ENCODE data around the gene TSPAN12. TPM values are rescaled to one million over a fixed set of nuclear protein-coding genes. Genes with fewer than 3 reads are reported as not detected.

TSPAN12 gene
- polyA plus RNA-seq, 4 donors, result 26.8 to 134 (median 30.1) TPM

- Histone ChIP-seq H3K36me3 (ENCODE audit: control insufficient read depth in 3 of 3, insufficient read depth in 2 of 3, low read depth in 1 of 3, low read length in 3 of 3) (no peaks in the 10 kb centered on the region), H3K4me3 (ENCODE audit: low read depth in 1 of 3, low read length in 3 of 3) (no peak overlapping the region), H3K27ac (ENCODE audit: low read depth in 1 of 3, low read length in 2 of 3) (no peak overlapping the region), H3K27me3 (ENCODE audit: control insufficient read depth in 3 of 3, insufficient read depth in 3 of 3, low read length in 3 of 3) (no peaks in the 10 kb centered on the region), H3K9me3 (ENCODE audit: control insufficient read depth in 2 of 2, insufficient read depth in 1 of 2, low read depth in 1 of 2, low read length in 1 of 2) (no peaks in the 10 kb centered on the region), H3K4me1 (ENCODE audit: control insufficient read depth in 3 of 3, insufficient read depth in 2 of 3, low read depth in 1 of 3, low read length in 2 of 3) (no peaks in the 10 kb centered on the region)
- 49 to 62% (median 50%) methylated on average over 5 of the region's 5 CpGs for WGBS, 3 donors
- DNase-seq (no peak), FAIRE-seq (no peak)
Observed at GRCh38 chr7:120742372-120742771, 115.6 kb downstream of the TSPAN12 start.

GRCh38 chr7:120741371-120742042 lies 116.4 kb downstream of the TSPAN12 start:
- 35 to 56% (median 39%) methylated on average over 7 of the region's 7 CpGs for WGBS, 3 donors
- H3K9me3 ChIP-seq (ENCODE audit: control insufficient read depth in 2 of 2, insufficient read depth in 1 of 2, low read depth in 1 of 2, low read length in 1 of 2), result no peaks in the 10 kb centered on the region
- no peak overlapping the region for H3K27ac ChIP-seq (ENCODE audit: low read depth in 1 of 3, low read length in 2 of 3)
- no peaks in the 10 kb centered on the region for H3K27me3 ChIP-seq (ENCODE audit: control insufficient read depth in 3 of 3, insufficient read depth in 3 of 3, low read length in 3 of 3)
- DNase-seq, result no peak
- no peak for FAIRE-seq
- no peak overlapping the region for H3K4me3 ChIP-seq (ENCODE audit: low read depth in 1 of 3, low read length in 3 of 3)
- no peaks in the 10 kb centered on the region for H3K36me3 ChIP-seq (ENCODE audit: control insufficient read depth in 3 of 3, insufficient read depth in 2 of 3, low read depth in 1 of 3, low read length in 3 of 3)
- no peaks in the 10 kb centered on the region for H3K4me1 ChIP-seq (ENCODE audit: control insufficient read depth in 3 of 3, insufficient read depth in 2 of 3, low read depth in 1 of 3, low read length in 2 of 3)

GRCh38 chr7:120740348-120740747 lies 117.6 kb downstream of the TSPAN12 start:
- DNase-seq, result peak in 1 of 2 donors; percentile 6
- no peaks in the 10 kb centered on the region for H3K9me3 ChIP-seq (ENCODE audit: control insufficient read depth in 2 of 2, insufficient read depth in 1 of 2, low read depth in 1 of 2, low read length in 1 of 2)
- no peaks in the 10 kb centered on the region for H3K36me3 ChIP-seq (ENCODE audit: control insufficient read depth in 3 of 3, insufficient read depth in 2 of 3, low read depth in 1 of 3, low read length in 3 of 3)
- H3K27ac ChIP-seq (ENCODE audit: low read depth in 1 of 3, low read length in 2 of 3), result no peak overlapping the region
- no peak overlapping the region for H3K4me3 ChIP-seq (ENCODE audit: low read depth in 1 of 3, low read length in 3 of 3)
- no peak for FAIRE-seq
- WGBS, 3 donors, result 22 to 29% (median 28%) methylated on average over 3 of the region's 3 CpGs
- H3K27me3 ChIP-seq (ENCODE audit: control insufficient read depth in 3 of 3, insufficient read depth in 3 of 3, low read length in 3 of 3), result no peaks in the 10 kb centered on the region
- no peaks in the 10 kb centered on the region for H3K4me1 ChIP-seq (ENCODE audit: control insufficient read depth in 3 of 3, insufficient read depth in 2 of 3, low read depth in 1 of 3, low read length in 2 of 3)

GRCh38 chr7:120738816-120739215 lies 119.1 kb downstream of the TSPAN12 start:
- Histone ChIP-seq H3K27me3 (ENCODE audit: control insufficient read depth in 3 of 3, insufficient read depth in 3 of 3, low read length in 3 of 3) (no peaks in the 10 kb centered on the region), H3K4me1 (ENCODE audit: control insufficient read depth in 3 of 3, insufficient read depth in 2 of 3, low read depth in 1 of 3, low read length in 2 of 3) (no peaks in the 10 kb centered on the region), H3K36me3 (ENCODE audit: control insufficient read depth in 3 of 3, insufficient read depth in 2 of 3, low read depth in 1 of 3, low read length in 3 of 3) (no peaks in the 10 kb centered on the region), H3K27ac (ENCODE audit: low read depth in 1 of 3, low read length in 2 of 3) (no peak overlapping the region), H3K9me3 (ENCODE audit: control insufficient read depth in 2 of 2, insufficient read depth in 1 of 2, low read depth in 1 of 2, low read length in 1 of 2) (no peaks in the 10 kb centered on the region), H3K4me3 (ENCODE audit: low read depth in 1 of 3, low read length in 3 of 3) (no peak overlapping the region)
- no peak for DNase-seq
- no peak for FAIRE-seq
- WGBS, 3 donors, result 77 to 93% (median 79%) methylated on average over 3 of the region's 3 CpGs

Other genes with a start within 250 kb of the TSPAN12 start
- gene ING3, start 92.6 kb upstream of the TSPAN12 start, polyA plus RNA-seq, result 10 to 100 TPM in 3 of 4 donors, 1 to 10 TPM in 1; 9.4 to 21.8 (median 12.7) TPM
- 1 to 10 TPM in 3 of 4 donors, under 1 TPM in 1; 0.22 to 8.7 (median 1.9) TPM for gene CPED1, start 130.6 kb upstream of the TSPAN12 start, polyA plus RNA-seq